GM12872 (cell line): Measurements from ENCODE around the gene CFAP97D1.

ENCODE experiments used
- TF ChIP-seq, protein P1 (sequence below): IDR thresholded peaks from 3 replicates; pipeline ENCODE4 v1.5.1; 2011; ENCODE audit warnings: low read depth, mild to moderate bottlenecking, low read length, moderate library complexity; ENCODE audit not compliant: insufficient read depth

Gene CFAP97D1

DNA sequence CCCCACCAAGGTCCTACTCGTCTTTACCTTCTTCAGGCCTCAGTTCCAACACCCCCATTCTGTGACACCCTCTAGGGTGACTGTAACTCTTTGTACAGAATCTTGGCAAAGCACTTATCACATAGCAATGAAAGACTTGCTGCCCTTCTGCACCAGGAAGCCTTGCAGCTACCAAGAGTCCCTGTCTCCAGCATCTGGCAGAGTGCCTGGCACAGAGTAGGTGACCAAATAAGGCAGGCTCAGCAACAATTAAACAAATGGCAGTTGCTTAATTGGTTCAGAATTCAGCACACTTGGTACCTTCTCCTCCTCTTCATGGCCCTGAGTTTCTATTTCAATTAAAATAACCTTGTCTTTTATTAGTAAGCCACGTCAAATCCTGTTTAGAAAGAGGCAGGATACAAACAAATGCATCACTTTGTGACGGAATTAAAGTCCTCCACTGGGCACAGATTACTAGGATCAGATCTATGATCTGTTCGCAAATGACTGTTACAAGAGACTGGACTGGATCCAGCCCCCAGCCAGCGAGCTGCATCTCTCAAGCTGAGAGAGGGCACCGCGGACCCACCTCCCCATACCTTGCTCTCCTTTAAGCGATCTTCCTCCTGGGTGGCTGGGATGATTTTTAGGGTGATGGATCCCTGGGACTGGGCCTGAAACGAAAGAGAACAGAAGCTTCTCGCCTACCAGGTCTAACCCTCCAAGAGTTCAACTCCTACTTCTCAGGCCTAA, 43.3 kb downstream of the CFAP97D1 start:
- TF ChIP-seq, protein P1, sequence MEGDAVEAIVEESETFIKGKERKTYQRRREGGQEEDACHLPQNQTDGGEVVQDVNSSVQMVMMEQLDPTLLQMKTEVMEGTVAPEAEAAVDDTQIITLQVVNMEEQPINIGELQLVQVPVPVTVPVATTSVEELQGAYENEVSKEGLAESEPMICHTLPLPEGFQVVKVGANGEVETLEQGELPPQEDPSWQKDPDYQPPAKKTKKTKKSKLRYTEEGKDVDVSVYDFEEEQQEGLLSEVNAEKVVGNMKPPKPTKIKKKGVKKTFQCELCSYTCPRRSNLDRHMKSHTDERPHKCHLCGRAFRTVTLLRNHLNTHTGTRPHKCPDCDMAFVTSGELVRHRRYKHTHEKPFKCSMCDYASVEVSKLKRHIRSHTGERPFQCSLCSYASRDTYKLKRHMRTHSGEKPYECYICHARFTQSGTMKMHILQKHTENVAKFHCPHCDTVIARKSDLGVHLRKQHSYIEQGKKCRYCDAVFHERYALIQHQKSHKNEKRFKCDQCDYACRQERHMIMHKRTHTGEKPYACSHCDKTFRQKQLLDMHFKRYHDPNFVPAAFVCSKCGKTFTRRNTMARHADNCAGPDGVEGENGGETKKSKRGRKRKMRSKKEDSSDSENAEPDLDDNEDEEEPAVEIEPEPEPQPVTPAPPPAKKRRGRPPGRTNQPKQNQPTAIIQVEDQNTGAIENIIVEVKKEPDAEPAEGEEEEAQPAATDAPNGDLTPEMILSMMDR: no peak

DNA sequence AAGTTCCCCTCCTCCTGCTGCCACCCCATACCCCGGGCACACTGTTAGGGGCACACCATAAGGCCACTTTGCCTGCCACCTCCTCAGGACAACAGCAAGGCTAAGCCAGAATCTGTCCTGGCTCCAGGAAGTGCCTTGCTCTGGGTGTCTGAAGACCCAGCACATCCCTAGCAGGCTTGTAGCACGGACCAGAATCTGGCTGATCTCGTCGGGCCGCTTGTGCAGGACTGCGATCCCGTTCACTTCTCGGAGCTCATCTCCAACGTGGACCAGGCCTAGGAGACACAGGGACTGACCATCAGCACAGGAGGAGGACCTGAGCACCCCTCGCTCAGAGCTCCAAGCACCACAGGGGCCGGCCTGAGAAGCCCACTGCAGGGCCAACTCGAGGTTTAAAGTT, 45.3 kb downstream of the CFAP97D1 start:
- TF ChIP-seq, protein P1: no peak

DNA sequence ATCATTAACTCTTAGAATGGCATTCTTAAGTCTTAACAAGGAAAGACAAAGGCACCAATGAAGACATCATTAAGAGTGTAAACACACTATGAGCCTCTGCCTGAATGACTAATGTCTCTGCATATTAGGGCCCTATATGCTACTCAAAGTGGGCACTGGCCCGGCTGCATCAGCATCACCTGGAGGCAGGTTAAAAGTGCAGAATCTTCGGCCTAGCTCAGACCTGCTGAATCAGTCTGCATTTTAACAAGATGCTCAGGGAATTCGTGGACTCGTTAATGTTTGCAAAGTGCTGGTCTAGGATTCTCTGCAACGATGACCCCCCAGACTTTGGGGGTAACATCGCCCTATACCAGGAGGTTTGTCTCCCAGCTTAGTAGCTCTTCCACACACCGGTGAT, 46.0 kb downstream of the CFAP97D1 start:
- TF ChIP-seq, protein P1: no peak

DNA sequence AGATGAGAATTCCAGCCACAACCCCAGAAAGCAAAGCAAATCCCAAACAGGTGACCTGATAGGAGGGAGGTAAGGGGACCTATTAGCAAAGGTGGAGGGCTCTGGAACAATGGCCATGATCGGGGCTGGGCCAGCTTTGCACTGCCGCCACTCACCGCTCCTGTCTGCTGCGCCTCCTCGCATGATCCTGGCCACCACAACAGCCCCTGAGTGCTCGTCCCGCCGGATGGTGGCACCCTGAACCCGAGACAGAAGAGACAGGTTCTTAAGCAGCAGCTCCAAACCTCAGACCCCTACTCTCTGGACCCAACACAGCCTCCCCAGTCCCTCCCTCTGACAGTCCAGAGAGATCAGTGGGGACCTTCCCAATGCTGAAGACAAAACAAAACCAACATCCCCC, 47.4 kb downstream of the CFAP97D1 start:
- TF ChIP-seq, protein P1: no peak

DNA sequence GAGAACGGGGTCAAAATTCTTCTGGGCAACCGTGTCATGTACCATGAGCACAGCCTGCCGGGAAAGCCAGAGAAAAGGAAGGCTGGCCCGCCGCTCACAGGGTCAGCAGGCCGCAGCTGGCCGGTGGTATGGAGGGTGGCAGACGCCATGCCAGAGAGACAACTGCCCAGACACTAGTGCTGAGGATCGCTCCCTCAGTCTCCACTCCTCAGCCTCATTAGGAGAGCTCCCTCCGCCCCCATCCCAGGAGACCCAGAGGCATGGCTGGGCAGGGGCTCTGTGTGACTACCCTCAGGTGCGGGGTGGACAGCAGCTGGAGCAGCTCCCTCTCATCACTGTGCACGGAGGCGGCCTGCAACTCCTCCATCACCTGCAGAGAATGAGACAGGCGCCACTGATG, 49.5 kb downstream of the CFAP97D1 start:
- TF ChIP-seq, protein P1: no peak

DNA sequence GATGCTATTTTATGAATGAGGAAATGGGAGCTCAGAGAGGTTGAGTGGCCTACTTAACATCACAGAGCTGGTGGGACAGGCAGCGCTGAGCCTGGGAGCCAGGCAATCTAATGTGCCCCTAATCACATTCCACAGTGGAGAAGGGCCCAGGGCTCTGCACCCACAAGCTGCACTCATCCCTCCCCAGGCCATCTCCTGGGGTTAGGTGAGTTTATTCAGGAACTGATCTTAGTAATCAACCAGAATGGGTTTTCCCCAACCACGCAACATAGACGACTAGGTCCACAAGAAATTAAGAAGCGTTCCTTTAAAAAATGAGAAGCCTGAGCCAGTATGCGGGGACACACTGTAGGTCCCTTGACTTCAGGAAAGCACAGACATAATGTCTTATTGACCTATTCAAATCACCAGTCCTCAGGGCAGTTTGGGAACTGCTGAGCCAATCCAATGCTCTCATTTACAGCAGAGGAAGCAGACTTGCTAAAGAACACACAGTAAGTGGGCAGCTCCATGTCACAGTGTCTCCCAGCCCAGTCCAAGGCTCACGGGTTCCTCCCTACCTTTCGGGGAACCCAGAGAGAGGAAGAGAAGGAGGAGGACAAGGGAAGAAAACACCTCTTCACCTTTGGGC, 50.4 kb downstream of the CFAP97D1 start:
- TF ChIP-seq, protein P1: no peak

DNA sequence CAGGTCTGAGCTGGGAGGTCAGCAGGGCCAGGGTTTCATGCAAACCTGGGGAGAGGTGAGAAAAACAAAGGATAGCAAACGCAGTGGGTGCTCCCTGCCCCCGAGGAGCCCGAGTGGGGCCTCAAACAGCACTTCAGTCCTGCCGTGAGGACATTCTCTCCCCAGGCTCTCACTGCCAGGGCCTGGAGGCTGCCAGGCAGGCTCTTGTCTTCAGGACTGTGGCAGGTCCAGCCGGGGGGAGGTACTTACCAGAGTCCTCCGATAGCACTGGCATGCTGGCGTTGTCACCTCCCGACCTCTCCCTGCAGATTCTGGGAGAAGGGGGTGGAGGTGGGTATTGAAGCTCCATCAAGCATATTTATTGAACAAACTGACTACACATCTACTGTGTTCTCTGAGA, 51.4 kb downstream of the CFAP97D1 start:
- TF ChIP-seq, protein P1: no peak
